NCI-H2227 (cell line): ENCODE data around the gene SUN1.
"Not testable (repeated sequence)": the region's sequence is repeated elsewhere in the genome, so short reads cannot be mapped to it uniquely, and the experiment has no call there.

ENCODE experiments used
- DNase-seq: peaks from one replicate; lab custom pipeline; 2025; ENCODE audit not compliant: unreplicated experiment; lab: John Stamatoyannopoulos, UW

Gene SUN1

DNA sequence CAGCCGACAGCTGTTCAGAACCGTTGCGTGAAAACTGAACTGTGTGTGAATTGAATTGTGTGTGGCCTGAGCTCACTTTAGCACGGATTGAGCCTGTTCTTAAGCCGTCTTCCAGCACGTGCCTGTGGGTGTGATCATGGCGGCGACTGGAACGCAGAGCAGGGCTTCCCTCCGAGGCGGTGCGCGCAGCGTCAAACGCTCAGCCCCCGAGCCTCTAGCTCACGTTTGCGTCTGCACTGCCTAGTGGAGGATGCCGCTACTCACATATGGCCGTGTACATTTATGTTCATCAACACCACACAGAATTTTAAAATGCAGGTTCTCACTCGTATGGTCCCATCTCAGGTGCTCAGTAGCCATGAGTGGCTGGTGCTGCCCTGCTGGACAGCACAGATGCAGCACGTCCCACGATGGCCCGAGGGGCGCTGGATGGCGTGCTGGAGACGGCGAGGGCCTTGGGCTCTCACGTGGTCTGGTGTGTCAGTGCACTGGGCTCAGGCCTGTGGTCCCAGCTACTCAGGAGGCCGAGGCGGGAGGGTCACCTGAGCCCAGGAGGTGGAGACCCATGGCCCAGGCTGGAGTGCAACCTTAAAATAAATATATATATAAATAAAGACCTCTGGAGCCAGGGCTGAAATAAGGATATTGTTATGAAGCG, 22.0 kb downstream of the SUN1 start:
- DNase-seq = no peak

DNA sequence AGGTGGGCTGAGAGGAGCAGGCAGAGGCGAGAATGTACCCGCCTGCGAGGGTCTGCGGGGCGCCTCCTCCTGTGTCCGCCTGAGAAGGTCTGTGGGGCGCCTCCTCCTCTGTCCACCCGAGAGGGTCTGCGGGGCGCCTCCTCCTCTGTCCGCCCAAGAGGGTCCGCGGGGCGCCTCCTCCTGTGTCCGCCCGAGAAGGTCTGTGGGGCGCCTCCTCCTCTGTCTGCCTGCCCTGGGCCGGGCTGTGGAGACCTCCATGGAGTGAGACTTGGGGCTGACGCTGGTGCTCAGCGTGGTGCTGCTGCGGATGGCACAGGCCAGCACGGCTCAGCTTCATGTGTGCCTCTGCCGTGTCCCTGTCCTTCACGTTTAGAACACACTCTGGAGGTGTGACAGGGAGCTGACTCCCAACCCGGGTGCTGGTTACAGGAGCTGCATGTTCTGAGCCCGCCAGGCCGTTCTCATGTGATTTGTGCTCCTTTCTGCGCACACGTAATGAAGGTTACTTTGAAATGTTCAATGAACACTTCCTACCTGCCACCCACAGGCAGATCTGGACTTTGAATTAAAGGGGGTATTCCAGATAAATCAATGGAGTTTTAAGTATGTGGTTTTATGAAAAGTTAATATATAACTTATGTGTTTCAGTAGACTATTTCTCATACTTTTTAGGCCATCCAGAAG, 23.6 kb downstream of the SUN1 start:
- DNase-seq = no peak

GRCh38 chr7:856444-857095, 24.3 kb downstream of the SUN1 start:
- DNase-seq = no peak

GRCh38 chr7:857661-858060, 25.4 kb downstream of the SUN1 start:
- no peak for DNase-seq

DNA sequence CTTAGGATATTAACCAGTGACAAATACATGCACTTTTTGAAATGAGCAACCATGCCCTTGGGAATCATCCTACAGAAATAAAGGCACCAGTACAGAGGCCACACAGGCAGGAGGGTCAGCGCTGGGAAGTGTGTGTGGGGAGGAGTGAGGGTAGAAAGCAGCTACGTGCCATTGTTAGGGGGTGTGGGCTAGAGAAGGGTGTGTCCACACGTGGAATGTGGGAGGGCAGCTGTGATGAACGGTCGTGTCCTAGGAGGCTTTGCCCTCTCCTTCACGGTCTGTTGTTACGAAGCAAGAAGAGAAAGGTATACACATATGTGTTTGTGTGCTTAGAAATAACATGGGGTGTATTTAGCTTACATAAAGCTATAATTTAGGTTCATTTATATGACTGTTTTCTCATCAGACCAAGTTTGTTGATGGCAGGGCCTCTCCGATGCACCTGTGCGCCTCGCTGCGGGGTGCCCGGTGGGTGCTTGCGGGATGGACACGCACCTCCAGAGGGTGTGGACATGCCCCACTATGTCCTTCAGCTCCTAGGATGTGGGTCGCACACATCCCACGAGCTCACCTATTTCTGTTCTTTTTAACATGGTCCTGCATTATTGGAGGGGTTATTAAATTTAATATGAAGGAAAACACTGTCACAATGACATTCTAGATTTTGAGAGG, 27.2 kb downstream of the SUN1 start:
- no peak for DNase-seq

GRCh38 chr7:860149-860548, 27.9 kb downstream of the SUN1 start:
- DNase-seq = no peak

- DNase-seq = no peak
Observed at GRCh38 chr7:861222-861621, 28.9 kb downstream of the SUN1 start.

DNA sequence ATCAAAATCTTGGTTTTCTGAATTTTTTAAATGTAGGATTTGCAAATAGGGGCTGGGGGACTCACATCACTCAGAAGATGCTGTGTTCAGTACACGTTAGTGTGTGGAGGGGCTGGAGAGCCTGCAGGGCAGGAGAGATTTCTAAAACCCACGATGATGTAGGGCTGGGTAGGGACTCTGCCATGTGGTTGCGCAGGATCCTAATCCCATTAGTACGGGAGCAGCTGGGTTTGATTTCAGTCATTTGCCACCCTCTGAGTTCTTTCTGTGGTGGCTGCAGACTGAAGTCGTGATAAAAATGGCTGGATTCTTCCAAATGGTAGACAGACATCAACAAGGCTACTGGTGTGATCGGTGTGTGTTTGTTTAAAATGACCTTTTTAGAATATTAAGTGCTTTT, 29.9 kb downstream of the SUN1 start:
- DNase-seq = no peak

GRCh38 chr7:863106-863505, 30.8 kb downstream of the SUN1 start:
- no peak for DNase-seq

DNA sequence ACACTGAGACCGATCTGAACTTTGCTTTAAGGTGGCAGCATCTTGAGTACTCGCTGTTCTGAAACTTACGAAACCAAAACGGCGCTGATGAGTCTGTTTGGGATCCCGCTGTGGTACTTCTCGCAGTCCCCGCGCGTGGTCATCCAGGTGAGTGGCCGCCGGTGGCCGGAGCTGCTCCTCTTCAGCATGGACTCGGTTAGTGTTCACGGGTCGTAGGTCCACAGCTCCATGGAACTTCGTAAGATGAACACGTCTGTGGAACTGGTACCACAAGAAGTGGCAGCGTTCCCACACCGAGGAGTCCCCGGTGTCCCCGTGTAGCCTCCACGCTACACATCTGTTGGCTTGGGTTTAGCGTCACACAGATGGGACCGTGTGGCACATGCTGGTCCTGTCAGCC, 33.6 kb downstream of the SUN1 start:
- no peak for DNase-seq

DNA sequence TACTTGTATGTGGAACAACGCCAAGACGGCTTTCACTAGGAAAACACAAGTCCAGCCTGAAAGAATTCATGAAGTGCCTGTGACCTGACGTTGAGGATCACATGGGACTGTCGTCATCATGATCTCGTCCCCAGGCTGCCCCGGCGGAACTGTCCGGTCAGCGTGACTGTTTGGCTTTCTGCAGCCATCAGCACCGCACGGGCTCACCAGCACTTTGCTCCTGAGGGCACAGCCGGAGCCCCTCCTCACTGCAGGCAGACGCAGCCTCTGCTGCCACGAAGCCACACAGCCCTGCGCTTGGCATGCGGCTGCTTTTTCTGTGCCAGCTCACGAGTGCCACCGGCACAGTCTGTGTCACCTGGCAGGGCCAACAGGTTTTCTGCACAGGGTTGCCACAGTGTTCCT, 34.7 kb downstream of the SUN1 start:
- DNase-seq = no peak

- no peak for DNase-seq
Observed at GRCh38 chr7:867406-868188, 35.3 kb downstream of the SUN1 start.

DNA sequence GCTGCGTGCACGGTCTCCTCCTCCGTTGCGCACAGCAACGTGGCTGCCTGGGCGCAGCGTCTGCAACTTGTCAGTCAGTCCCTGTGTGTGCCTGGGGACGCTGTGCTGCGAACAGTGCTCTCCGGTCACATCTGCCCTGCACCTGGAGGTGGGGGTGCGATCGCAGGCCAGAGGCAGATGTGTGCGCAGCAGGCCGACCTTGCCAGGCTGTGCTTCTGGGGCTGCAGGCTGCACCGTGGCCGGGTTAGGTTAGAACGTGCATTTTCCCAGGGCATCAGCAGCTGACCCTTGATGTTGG, 35.9 kb downstream of the SUN1 start:
- no peak for DNase-seq

DNA sequence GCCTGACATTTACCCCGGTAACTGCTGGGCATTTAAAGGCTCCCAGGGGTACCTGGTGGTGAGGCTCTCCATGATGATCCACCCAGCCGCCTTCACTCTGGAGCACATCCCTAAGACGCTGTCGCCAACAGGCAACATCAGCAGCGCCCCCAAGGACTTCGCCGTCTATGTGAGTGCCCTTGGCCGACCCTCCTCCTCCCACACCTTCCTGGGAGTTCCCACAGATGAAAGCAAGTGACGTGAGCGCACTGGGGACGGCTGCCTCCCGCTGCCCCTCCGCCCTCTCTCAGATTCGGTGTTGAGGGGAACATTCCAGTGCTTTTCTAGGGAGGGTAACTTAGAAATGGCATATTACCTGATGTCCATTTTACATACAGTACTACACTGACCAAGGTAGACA, 37.1 kb downstream of the SUN1 start:
- no peak for DNase-seq

- DNase-seq = no peak
Observed at GRCh38 chr7:871900-872537, 39.7 kb downstream of the SUN1 start.

- not testable (repeated sequence) for DNase-seq
Observed at GRCh38 chr7:872685-873084, 40.4 kb downstream of the SUN1 start.

DNA sequence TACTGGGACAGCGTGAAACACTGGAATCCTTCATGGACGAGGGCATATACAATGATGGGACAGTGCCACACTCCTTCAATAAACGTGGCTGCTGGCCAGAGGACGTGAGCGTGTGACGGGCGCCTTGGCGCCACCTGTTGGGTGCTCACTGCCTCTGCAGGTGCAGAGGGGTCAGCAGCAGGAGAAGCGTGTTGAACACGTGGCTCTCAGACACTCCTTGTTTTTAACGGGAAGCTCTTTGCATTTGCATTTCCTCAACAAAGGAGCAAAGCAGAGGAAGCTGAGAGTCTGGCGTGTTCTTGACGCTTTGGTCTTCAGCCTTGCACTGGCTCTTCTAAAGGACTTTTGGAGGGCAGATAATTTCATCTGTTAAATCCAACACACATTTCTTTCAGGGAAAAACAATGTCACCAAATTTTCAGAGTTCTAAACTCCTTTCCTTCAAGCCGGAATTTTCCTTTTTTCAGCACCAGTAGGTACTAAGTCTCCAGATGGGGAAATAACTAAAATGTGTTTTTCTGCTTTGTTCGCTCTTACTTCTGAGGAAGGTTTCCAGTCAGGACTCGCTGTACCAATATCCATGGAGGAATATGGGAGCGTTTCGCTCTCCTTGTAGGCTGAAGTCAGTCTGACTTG, 41.2 kb downstream of the SUN1 start:
- DNase-seq = peak; percentile 83

- DNase-seq = no peak
Observed at GRCh38 chr7:874031-874749, 41.9 kb downstream of the SUN1 start.

DNA sequence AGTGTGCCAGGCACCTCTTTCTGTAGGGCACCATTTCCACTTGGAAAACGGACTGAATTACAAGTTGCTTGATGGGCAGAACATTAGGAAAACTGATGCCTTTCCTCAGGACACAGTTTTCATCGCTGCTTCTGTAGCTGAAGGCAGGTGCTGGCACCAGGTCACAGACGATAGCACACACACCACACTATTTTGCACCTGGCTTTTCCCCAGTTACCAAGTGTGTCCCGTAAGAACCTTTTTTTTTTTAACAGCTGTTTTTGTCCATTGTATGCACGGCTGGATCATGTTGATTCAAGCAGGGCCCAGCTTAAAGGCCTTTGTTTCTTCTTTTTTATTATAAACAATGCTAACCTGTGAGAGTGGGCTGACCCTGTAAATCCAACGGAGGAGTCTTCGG, 42.8 kb downstream of the SUN1 start:
- no peak for DNase-seq
